Activated CD8-positive, alpha-beta memory T cell treated with anti-CD3 and anti-CD28 coated beads, Interleukin-2, amount 50 U/mL, for 48 hours (primary cell): ENCODE data around the gene MOSPD2.

Experiments used
- DNase-seq: peaks from one replicate; pipeline ENCODE4 v3.0.0-alpha.2; 2020

Gene MOSPD2

GRCh38 chrX:14916017-14916674 is 42.9 kb downstream of the MOSPD2 start:
- no peak for DNase-seq

- DNase-seq = no peak
Measured at GRCh38 chrX:14919407-14919806, 46.2 kb downstream of the MOSPD2 start.

GRCh38 chrX:14920196-14920595 is 47.0 kb downstream of the MOSPD2 start:
- DNase-seq = no peak

- no peak for DNase-seq
Measured at GRCh38 chrX:14922437-14922836, 49.2 kb downstream of the MOSPD2 start.

- no peak for DNase-seq
Measured at GRCh38 chrX:14923761-14924160, 50.5 kb downstream of the MOSPD2 start.

- no peak for DNase-seq
Measured at GRCh38 chrX:14926471-14926870, 53.2 kb downstream of the MOSPD2 start.

- DNase-seq = no peak
Measured at GRCh38 chrX:14927401-14927800, 54.2 kb downstream of the MOSPD2 start.

- no peak for DNase-seq
Measured at GRCh38 chrX:14930663-14931062, 57.4 kb downstream of the MOSPD2 start.

- DNase-seq = no peak
Measured at GRCh38 chrX:14932136-14932535, 58.9 kb downstream of the MOSPD2 start.

- DNase-seq = no peak
Measured at GRCh38 chrX:14934423-14934822, 61.2 kb downstream of the MOSPD2 start.

- no peak for DNase-seq
Measured at GRCh38 chrX:14936561-14936960, 63.3 kb downstream of the MOSPD2 start.

- no peak for DNase-seq
Measured at GRCh38 chrX:14939644-14940043, 66.4 kb downstream of the MOSPD2 start.

- DNase-seq = no peak
Measured at GRCh38 chrX:14941301-14941700, 68.1 kb downstream of the MOSPD2 start.

GRCh38 chrX:14942341-14942740 is 69.1 kb downstream of the MOSPD2 start:
- DNase-seq = no peak

- no peak for DNase-seq
Measured at GRCh38 chrX:14943962-14944361, 70.7 kb downstream of the MOSPD2 start.

GRCh38 chrX:14946606-14947155 is 73.5 kb downstream of the MOSPD2 start:
- DNase-seq = no peak

- no peak for DNase-seq
Measured at GRCh38 chrX:14948691-14949090, 75.5 kb downstream of the MOSPD2 start.

GRCh38 chrX:14956813-14957582 is 83.8 kb downstream of the MOSPD2 start:
- no peak for DNase-seq

- DNase-seq = no peak
Measured at GRCh38 chrX:14963447-14964236, 90.4 kb downstream of the MOSPD2 start.

GRCh38 chrX:14964500-14964899 is 91.3 kb downstream of the MOSPD2 start:
- DNase-seq = no peak
